HepG2 (cell line): ENCODE measurements around the gene WDR70. TPM values are rescaled to one million over a fixed set of nuclear protein-coding genes. Genes with fewer than 3 reads are reported as not detected.

Experiments
- ATAC-seq: fragments of 200-7000 bp; cut with Tn5 transposase; 3 replicates; pipeline ENCODE4 v1.9.1; 2020; ENCODE audit warnings: mild to moderate bottlenecking, moderate library complexity
- BruUV-seq: library from RNA; stranded (reverse); fragments of 400-500 nt; replicated peaks from 2 replicates; lab custom pipeline; 2021; lab: Mats Ljungman, UMichigan
- CTCF ChIA-PET: fragments of 300-600 bp; formaldehyde crosslinking; extraction: SDS; loops from one replicate; lab custom pipeline; 2021; ENCODE audit warnings: low total read pairs, inconsistent platforms, low intra/inter-chr PET ratio; lab: Yijun Ruan, JAX
- POLR2A ChIA-PET: fragments of 350-600 bp; sonication (Branson Sonifier 250); formaldehyde crosslinking; loops from one replicate; lab custom pipeline; 2020; ENCODE audit warnings: antibody characterized with exemption, inconsistent platforms; lab: Yijun Ruan, JAX
- DNase-seq: peaks from one replicate; pipeline ENCODE4 v3.0.0-alpha.2; 2015; ENCODE audit warnings: low spot score
- FAIRE-seq: peaks from 3 replicates; lab custom pipeline; 2011; peaks lifted over from hg19 to GRCh38; lab: Jason Lieb, UNC
- H2AFZ ChIP-seq: one replicate; pipeline ENCODE4 v1.6.1; 2011; ENCODE audit warnings: low read length, inconsistent platforms
- H3K27ac ChIP-seq: fragments of 300-600 bp; 3 replicates; pipeline ENCODE4 v1.8.0; 2011; ENCODE audit warnings: mixed run types, mild to moderate bottlenecking, mixed read lengths, low read length, inconsistent platforms; ENCODE audit not compliant: insufficient read depth; ENCODE audit errors: extremely low read length
- H3K27me3 ChIP-seq, 2 experiments: fragments of 200-600 bp in 1 of 2; 2 replicates in 1 of 2; 3 replicates in 1 of 2; pipeline versions ENCODE4 v1.6.0 to v1.8.0; 2011; ENCODE audit warnings: low read length in 2 of 2, mild to moderate bottlenecking in 2 of 2, moderate library complexity in 2 of 2, inconsistent platforms in 1 of 2; ENCODE audit not compliant: insufficient read depth in 2 of 2, control insufficient read depth in 1 of 2
- H3K36me3 ChIP-seq, 2 experiments: fragments of 200-600 bp in 1 of 2; replicated peaks in 1 of 2; 2 replicates in 1 of 2; 3 replicates in 1 of 2; pipeline versions ENCODE4 v1.5.1 to v1.8.0; 2011; ENCODE audit warnings: low read length in 2 of 2, inconsistent platforms in 1 of 2; ENCODE audit not compliant: insufficient read depth in 2 of 2, control insufficient read depth in 1 of 2
- H3K4me1 ChIP-seq: 2 replicates; pipeline ENCODE4 v1.5.1; 2012; ENCODE audit warnings: low read length, inconsistent platforms; ENCODE audit not compliant: insufficient read depth
- H3K4me2 ChIP-seq: 2 replicates; pipeline ENCODE4 v1.6.0; 2011; ENCODE audit warnings: low read depth, low read length, inconsistent platforms
- H3K4me3 ChIP-seq, 3 experiments: fragments of 200-600 bp in 1 of 3; sonication (generic), shearing (Covaris generic) in 1 of 3; replicated peaks in 1 of 3; 2 replicates each; pipeline ENCODE4 v1.5.1; 2011 to 2016; ENCODE audit warnings: low read length in 3 of 3, inconsistent platforms in 2 of 3, low read depth in 2 of 3, mild to moderate bottlenecking in 2 of 3, control low read depth in 1 of 3, mixed read lengths in 1 of 3; ENCODE audit not compliant: insufficient read depth in 1 of 3
- H3K79me2 ChIP-seq: one replicate; pipeline ENCODE4 v1.6.1; 2011; ENCODE audit warnings: low read length, inconsistent platforms; ENCODE audit not compliant: insufficient read depth
- H3K9ac ChIP-seq: 2 replicates; pipeline ENCODE4 v1.6.0; 2011; ENCODE audit warnings: mild to moderate bottlenecking, low read depth, low read length, inconsistent platforms; ENCODE audit not compliant: insufficient read depth
- H3K9me3 ChIP-seq: 2 replicates; pipeline ENCODE4 v1.5.1; 2012; ENCODE audit warnings: mild to moderate bottlenecking, low read length
- H4K20me1 ChIP-seq: 2 replicates; pipeline ENCODE4 v1.6.0; 2011; ENCODE audit warnings: inconsistent platforms, mild to moderate bottlenecking, low read length, moderate library complexity; ENCODE audit not compliant: insufficient read depth
- ATF1 ChIP-seq: IDR thresholded peaks from 2 replicates; pipeline ENCODE4 v1.6.1; 2016; ENCODE audit warnings: mild to moderate bottlenecking, control low read depth
- CBX2 ChIP-seq, 2 experiments: fragments of 200-600 bp in 1 of 2; sonication (generic); formaldehyde crosslinking in 1 of 2; IDR thresholded peaks; 2 replicates each; pipeline versions ENCODE4 v1.7.0 to v1.8.1; 2018 to 2022; ENCODE audit warnings: low read depth in 2 of 2, low read length in 1 of 2, mild to moderate bottlenecking in 1 of 2, missing genetic modification reagents in 1 of 2
- CHD2 ChIP-seq: IDR thresholded peaks from 2 replicates; pipeline ENCODE4 v1.6.1; 2011; ENCODE audit warnings: low read depth, low read length, improper control_type of control experiment
- FOXA3 ChIP-seq: IDR thresholded peaks from 2 replicates; pipeline ENCODE4 v1.6.1; 2016; ENCODE audit warnings: missing genetic modification reagents, missing compliant biosample characterization
- HNRNPK ChIP-seq: fragments of 200-400 bp; formaldehyde crosslinking; IDR thresholded peaks from 2 replicates; pipeline ENCODE4 v1.6.1; 2018; ENCODE audit warnings: low read length, low read depth, moderate library complexity, mild to moderate bottlenecking; ENCODE audit not compliant: poor library complexity, severe bottlenecking
- HOXD1 ChIP-seq: sonication (generic); formaldehyde crosslinking; IDR thresholded peaks from 2 replicates; pipeline ENCODE4 v1.5.0; 2020; ENCODE audit warnings: missing genetic modification reagents
- XBP1 ChIP-seq: sonication (generic); formaldehyde crosslinking; IDR thresholded peaks from 2 replicates; pipeline ENCODE4 v1.5.0; 2020; ENCODE audit warnings: missing genetic modification reagents
- ZNF260 ChIP-seq: sonication (generic); formaldehyde crosslinking; IDR thresholded peaks from 2 replicates; pipeline ENCODE4 v1.4.0; 2020; ENCODE audit warnings: missing genetic modification reagents, low read depth, mild to moderate bottlenecking, borderline replicate concordance
- ZNF264 ChIP-seq: sonication (generic); formaldehyde crosslinking; IDR thresholded peaks from 2 replicates; pipeline ENCODE4 v1.4.0; 2020; ENCODE audit warnings: missing genetic modification reagents
- ZNF274 ChIP-seq: sonication (generic); formaldehyde crosslinking; IDR thresholded peaks from 2 replicates; pipeline ENCODE4 v1.5.1; 2020; ENCODE audit warnings: mild to moderate bottlenecking, missing genetic modification reagents
- ZNF343 ChIP-seq: sonication (generic); formaldehyde crosslinking; IDR thresholded peaks from 2 replicates; pipeline ENCODE4 v1.4.0; 2020; ENCODE audit warnings: mild to moderate bottlenecking, missing genetic modification reagents
- ZNF709 ChIP-seq: sonication (generic); formaldehyde crosslinking; IDR thresholded peaks from 2 replicates; pipeline ENCODE4 v1.5.0; 2020; ENCODE audit warnings: mild to moderate bottlenecking, missing genetic modification reagents
- ZNF747 ChIP-seq: sonication (generic); formaldehyde crosslinking; IDR thresholded peaks from 2 replicates; pipeline ENCODE4 v1.8.1; 2023; ENCODE audit warnings: missing genetic modification reagents, mild to moderate bottlenecking, borderline replicate concordance
- WGBS: methylation state at CpG from one replicate; pipeline ENCODE4 v1.1.6; 2017; ENCODE audit warnings: low lambda C conversion rate; 5-methylcytosine and 5-hydroxymethylcytosine counted together
- in situ Hi-C: cut with HindIII; loops from 2 replicates; pipeline ENCODE4 v1.10.0; 2017; ENCODE audit warnings: low pct_unique_long_range_greater_than_20kb; ENCODE audit not compliant: extremely low pct_ligation_motif_present
- intact Hi-C: fragments of 100-400 bp; cut with micrococcal nuclease; formaldehyde crosslinking; loops from one replicate; pipeline ENCODE4 v1.10.0; 2022; ENCODE audit not compliant: unreplicated experiment
- polyA plus RNA-seq, 8 experiments: library from polyadenylated mRNA; depleted of rRNA in 3 of 8; stranded (reverse) in 7 of 8; unstranded in 1 of 8; fragments of >200 nt; fragmentation: Illumina TruSeq in 4 of 8; extraction: Trizol in 4 of 8; gene quantifications; 2 replicates each; pipeline versions ENCODE4 v1.2.1 to v1.2.3, GENCODE V29; 2011 to 2016; ENCODE audit warnings: low read depth in 4 of 8, missing spikeins in 1 of 8, mixed read lengths in 1 of 8; ENCODE audit not compliant: insufficient read depth in 1 of 8
- total RNA-seq, 5 experiments: library from RNA; depleted of rRNA; stranded (reverse); fragments of >200 nt; fragmentation: Illumina TruSeq; extraction: Trizol; gene quantifications; 2 replicates each; pipeline ENCODE4 v1.2.3, GENCODE V29; 2016; ENCODE audit warnings: low read depth in 1 of 5
- TF ChIP-seq, protein P1 (sequence below): sonication (generic); formaldehyde crosslinking; IDR thresholded peaks from 2 replicates; pipeline ENCODE4 v1.5.1; 2020; ENCODE audit warnings: missing genetic modification reagents, mild to moderate bottlenecking, borderline replicate concordance
- TF ChIP-seq, protein P2 (sequence below): sonication (generic); formaldehyde crosslinking; IDR thresholded peaks from 2 replicates; pipeline ENCODE4 v1.5.1; 2020; ENCODE audit warnings: mild to moderate bottlenecking, missing genetic modification reagents, moderate library complexity
- TF ChIP-seq, protein P3 (sequence below): sonication (generic); formaldehyde crosslinking; IDR thresholded peaks from 2 replicates; pipeline ENCODE4 v1.4.0; 2020; ENCODE audit warnings: mild to moderate bottlenecking, missing genetic modification reagents

WDR70 gene
- total and polyA plus RNA-seq, 2 of the 13 experiments (the other 11 are each of a cell fraction or from before 2014, with no cell fraction given), result 14.6 to 30.6 TPM

- DNase-seq (no peak), FAIRE-seq (no peak), ATAC-seq (no peak)
- intact Hi-C loops (no loop called here), in situ Hi-C loops (no loop called here)
- Histone ChIP-seq H3K9me3 (no peaks in the 10 kb centered on the region), H3K4me2 (no peak overlapping the region), H3K9ac (no peak overlapping the region), H3K79me2 (no peaks in the 10 kb centered on the region), H3K27me3 (no peaks in the 10 kb centered on the region), H2AFZ (no peak overlapping the region), H3K36me3 (no peaks in the 10 kb centered on the region), H3K4me3 (no peak overlapping the region), H4K20me1 (no peaks in the 10 kb centered on the region), H3K4me1 (no peaks in the 10 kb centered on the region), H3K27ac (no peak overlapping the region)
- WGBS, result 48% methylated on average over 1 of the region's 1 CpG
- ChIA-PET POLR2A (no interaction called here), CTCF (no interaction called here)
- no TSS peak for BruUV-seq
- TF ChIP-seq, protein P1, sequence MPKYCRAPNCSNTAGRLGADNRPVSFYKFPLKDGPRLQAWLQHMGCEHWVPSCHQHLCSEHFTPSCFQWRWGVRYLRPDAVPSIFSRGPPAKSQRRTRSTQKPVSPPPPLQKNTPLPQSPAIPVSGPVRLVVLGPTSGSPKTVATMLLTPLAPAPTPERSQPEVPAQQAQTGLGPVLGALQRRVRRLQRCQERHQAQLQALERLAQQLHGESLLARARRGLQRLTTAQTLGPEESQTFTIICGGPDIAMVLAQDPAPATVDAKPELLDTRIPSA, result no peak
- TF ChIP-seq, protein P2, sequence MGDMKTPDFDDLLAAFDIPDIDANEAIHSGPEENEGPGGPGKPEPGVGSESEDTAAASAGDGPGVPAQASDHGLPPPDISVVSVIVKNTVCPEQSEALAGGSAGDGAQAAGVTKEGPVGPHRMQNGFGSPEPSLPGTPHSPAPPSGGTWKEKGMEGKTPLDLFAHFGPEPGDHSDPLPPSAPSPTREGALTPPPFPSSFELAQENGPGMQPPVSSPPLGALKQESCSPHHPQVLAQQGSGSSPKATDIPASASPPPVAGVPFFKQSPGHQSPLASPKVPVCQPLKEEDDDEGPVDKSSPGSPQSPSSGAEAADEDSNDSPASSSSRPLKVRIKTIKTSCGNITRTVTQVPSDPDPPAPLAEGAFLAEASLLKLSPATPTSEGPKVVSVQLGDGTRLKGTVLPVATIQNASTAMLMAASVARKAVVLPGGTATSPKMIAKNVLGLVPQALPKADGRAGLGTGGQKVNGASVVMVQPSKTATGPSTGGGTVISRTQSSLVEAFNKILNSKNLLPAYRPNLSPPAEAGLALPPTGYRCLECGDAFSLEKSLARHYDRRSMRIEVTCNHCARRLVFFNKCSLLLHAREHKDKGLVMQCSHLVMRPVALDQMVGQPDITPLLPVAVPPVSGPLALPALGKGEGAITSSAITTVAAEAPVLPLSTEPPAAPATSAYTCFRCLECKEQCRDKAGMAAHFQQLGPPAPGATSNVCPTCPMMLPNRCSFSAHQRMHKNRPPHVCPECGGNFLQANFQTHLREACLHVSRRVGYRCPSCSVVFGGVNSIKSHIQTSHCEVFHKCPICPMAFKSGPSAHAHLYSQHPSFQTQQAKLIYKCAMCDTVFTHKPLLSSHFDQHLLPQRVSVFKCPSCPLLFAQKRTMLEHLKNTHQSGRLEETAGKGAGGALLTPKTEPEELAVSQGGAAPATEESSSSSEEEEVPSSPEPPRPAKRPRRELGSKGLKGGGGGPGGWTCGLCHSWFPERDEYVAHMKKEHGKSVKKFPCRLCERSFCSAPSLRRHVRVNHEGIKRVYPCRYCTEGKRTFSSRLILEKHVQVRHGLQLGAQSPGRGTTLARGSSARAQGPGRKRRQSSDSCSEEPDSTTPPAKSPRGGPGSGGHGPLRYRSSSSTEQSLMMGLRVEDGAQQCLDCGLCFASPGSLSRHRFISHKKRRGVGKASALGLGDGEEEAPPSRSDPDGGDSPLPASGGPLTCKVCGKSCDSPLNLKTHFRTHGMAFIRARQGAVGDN (CRISPR knock-in tag), result no peak
- TF ChIP-seq CHD2, result no peak
- no peak for TF ChIP-seq ZNF747 (CRISPR knock-in tag)
- no peak for TF ChIP-seq ZNF709
- TF ChIP-seq ZNF343, result no peak
- no peak for TF ChIP-seq ZNF264 (CRISPR knock-in tag)
- no peak for TF ChIP-seq FOXA3 (CRISPR knock-in tag)
- no peak for TF ChIP-seq HOXD1 (CRISPR knock-in tag)
- TF ChIP-seq ZNF274 (CRISPR knock-in tag), result no peak
- TF ChIP-seq ZNF260 (CRISPR knock-in tag), result no peak
- TF ChIP-seq, protein P3, sequence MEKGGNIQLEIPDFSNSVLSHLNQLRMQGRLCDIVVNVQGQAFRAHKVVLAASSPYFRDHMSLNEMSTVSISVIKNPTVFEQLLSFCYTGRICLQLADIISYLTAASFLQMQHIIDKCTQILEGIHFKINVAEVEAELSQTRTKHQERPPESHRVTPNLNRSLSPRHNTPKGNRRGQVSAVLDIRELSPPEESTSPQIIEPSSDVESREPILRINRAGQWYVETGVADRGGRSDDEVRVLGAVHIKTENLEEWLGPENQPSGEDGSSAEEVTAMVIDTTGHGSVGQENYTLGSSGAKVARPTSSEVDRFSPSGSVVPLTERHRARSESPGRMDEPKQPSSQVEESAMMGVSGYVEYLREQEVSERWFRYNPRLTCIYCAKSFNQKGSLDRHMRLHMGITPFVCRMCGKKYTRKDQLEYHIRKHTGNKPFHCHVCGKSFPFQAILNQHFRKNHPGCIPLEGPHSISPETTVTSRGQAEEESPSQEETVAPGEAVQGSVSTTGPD (CRISPR knock-in tag), result no peak
- TF ChIP-seq XBP1 (CRISPR knock-in tag), result no peak
- TF ChIP-seq HNRNPK, result no peak
- no peak for TF ChIP-seq ATF1 (CRISPR knock-in tag)
- TF ChIP-seq CBX2 (IDR thresholded peaks at IDR 0.05; ENCODE audit: low read depth, low read length), result no peak
- no peak for TF ChIP-seq CBX2 (CRISPR knock-in tag; IDR thresholded peaks at IDR 0.05; ENCODE audit: low read depth)
Observed at GRCh38 chr5:37641933-37642332, 262.8 kb downstream of the WDR70 start.
